GM19468 (cell line): ENCODE results near the gene CDK3.
"Not testable (repeated sequence)": the region's sequence is repeated elsewhere in the genome, so short reads cannot be mapped to it uniquely, and the experiment has no call there.

ENCODE experiments used
- ATAC-seq: cut with Tn5 transposase; IDR thresholded peaks from one replicate; pipeline ENCODE4 v1.9.1; 2021; ENCODE audit warnings: mild to moderate bottlenecking, moderate library complexity, moderate number of reproducible peaks; ENCODE audit not compliant: unreplicated experiment; ENCODE audit errors: extremely low read depth

CDK3 gene

DNA sequence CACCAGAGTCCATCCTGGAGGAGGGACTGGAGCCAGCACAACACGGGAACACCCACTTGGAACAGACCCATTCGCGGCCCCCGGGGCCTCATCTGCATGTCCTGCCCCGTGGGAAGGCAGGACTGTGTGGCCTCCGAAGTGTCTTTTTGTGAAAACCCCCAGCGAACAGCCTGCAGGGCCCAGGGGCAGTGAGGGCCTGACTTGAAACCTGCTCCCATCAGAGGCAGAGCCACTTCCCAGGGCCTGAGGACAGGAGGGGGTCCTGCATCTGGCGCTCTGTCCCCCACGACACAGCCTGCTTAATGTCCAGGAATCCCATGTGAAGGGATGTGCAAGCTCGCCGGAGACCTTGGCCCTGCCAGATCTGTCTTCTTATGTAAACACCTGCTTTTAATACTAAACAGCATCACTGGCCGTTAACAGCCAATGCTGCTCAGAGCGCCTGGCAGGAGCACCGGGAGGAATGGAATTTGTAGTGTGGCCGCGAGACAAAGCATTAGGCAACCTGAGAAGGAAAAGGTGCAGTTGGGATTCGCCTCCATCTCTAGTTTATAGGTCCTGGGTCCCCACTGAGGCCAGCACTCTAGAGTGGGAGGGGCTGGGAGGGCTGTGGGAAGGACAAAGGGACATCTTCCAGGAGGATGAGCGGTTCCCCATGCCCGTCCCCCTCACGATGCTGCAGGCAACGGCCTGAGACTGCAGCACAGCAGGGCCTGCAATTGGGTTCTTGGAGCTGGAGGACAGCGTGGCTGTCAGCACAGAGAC, 36.0 kb downstream of the CDK3 start:
- no peak for ATAC-seq

DNA sequence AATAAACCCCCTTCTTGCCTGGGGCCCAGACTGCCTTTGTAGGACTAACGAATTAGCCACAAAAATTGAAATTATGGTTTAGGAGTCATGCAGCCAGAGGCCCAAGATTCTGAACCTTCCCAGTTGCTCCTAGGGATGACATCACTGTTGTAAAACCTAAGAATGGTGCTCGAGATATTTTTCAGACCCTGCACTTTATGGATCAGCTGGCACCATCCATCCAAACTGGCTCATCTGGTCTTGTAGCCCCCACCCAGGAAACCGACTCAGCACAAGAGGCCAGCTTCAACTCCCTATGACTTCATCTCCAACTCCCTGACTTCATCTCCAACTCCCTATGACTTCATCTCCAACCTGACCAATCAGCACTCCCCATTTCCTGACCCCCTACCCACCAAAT, 37.4 kb downstream of the CDK3 start:
- ATAC-seq, result no peak

DNA sequence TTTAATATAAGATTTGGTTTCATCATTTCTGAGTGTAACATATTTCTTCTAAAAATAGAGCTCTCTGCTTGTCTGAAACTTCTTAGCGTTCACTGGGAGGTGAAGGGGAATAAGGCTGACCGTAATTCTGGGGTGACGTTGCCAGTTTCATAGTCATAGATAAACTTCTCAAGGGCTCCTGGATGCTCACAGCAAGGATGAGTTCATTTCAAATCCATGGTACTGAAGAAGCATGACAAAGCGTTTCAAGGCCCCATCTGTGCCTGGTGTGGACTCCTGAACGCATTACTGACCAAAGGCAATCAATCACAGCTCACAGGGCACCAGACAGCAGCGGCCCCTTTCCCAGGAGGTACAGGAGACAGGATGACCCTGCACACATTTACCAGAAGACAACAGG, 38.5 kb downstream of the CDK3 start:
- ATAC-seq, result no peak

DNA sequence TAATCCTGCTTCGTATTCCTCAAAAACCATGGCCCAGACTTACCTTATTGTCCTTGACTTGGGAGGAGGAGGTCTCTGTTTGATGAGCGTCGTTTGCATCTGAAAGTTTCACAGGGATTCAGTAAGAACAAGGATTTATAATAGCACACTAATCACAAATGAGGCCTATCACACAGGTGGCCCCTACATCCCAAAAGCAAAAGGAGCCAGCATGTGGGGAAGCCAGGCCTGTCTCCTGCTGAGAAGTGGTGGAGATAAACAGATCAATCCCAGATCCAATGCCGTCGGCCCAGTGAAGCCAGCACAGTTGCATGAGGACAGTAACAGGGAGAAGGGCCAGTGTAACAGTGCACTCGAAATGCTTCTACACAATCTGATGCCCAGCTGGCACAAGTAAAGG, 39.7 kb downstream of the CDK3 start:
- ATAC-seq, result no peak

DNA sequence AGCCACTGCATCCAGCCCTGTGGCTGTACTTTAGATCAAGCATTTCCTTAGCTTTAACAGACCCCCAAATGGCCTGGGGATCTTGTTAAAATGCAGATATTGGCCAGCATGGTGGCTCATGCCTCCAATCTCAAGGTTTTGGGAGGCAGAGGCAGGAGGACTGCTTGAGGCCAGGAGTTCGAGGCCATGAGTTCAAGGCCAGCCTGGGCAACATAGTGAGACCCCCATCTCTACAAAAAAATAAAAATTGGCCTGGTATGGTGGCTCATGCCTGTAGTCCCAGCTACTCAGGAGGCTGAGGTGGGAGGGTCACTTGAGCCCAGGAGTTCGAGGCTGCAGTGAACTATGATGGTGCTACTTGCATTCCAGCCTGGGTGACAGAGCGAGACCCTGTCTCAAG, 42.2 kb downstream of the CDK3 start:
- not testable (repeated sequence) for ATAC-seq

DNA sequence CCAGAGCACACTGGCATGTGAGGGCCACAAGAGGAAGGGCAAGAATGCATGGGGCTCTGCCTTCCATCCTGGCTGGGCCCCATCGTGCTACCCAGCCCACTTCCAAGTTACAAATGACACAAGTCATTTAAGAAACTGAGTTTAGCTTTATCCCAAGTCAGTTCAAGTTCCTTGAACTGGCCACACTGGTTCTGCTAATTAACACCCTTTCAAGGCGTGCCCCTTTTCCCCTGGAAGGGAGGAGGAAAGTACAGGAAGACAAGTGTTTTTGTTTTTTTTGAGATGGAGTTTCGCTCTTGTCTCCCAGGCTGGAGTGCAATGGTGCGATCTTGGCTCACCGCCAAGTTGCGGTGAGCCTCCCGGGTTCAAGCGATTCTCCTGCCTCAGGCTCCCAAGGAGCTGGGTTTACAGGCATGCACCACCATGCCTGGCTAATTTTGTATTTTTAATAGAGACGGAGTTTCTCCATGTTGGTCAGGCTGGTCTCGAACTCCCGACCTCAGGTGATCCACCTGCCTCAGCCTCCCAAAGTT, 43.9 kb downstream of the CDK3 start:
- not testable (repeated sequence) for ATAC-seq

DNA sequence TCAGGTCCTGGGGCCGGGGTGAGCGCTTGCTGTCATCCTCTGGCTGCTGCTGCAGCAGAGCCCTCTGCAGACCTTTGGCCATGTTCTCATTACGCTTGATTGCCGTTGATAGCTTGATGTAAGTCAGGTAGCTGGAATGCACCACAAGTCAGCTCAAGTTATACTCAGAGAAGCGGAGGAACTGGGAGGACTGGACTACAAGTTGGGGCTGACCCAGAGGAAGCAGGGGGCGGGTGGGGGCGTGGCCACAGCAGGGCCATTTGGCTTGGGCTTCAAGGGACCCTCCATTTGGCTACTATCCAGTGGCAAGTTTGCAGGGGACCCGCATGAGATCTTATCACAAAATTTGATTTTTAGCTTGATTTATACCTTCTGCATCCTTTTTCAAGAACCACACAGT, 45.4 kb downstream of the CDK3 start:
- ATAC-seq, result no peak

DNA sequence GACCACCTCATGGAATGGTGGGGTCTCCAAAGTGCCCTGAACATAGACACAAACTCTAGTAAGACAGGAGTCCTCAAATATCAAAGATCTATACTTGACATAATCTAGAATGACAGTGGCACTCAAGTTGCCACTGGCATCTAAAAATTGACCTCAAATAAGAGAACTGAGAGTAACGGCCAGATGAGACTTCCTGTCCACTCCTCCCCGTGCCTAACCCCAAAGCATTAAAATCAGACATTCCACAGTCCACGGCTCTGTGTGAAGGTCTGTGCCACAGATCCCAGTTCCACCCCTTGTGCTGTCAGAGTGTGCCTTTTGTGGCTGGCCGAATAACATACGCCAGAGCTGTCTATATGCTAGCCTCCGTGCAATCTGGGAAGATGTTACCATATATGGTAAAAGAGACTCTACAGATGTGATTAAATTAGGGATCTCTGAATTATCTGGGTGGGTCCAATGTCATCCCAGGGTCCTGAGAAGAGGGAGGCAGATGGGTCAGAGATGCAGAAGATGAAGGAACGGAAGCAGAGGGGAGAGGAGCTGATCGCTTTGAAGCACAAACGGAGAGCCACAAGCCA, 47.5 kb downstream of the CDK3 start:
- ATAC-seq, result no peak

DNA sequence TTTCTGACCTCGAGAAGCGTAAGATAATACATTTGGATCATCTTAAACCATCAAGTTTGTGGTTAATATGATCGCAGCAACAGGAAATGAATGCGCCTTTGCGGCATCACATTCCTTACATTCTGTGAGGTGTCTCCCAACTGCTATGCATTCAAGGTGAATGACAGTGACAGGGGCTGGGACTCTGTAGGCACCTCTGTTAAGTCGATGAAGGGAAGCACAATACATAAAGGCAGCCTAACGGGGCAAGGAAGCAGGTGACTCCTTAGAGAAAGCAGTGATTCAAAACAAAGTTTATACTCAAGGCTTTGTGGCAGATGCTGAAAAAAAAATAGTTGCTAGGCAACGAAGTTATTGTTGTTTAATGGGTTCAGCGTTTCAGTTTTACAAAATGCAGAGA, 48.1 kb downstream of the CDK3 start:
- ATAC-seq, result no peak

DNA sequence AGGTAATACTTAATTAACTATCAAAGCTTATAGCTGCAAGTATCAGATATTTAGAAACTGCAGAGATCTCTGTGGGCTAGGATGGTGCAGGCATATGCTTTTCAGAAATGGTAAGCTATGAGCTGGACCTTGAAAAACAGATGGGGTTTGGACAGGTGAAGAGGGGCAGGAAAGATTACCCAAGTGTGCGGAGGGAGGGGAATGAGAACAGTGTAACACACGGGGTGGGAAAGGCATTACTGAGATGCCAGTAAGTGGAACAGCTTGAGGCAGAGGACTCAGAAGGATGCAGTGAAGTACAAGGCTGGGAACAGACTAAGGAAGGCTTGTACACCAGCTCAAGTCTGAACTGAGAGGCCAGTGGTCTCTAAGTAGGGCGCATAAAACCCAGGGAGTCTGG, 48.6 kb downstream of the CDK3 start:
- no peak for ATAC-seq

DNA sequence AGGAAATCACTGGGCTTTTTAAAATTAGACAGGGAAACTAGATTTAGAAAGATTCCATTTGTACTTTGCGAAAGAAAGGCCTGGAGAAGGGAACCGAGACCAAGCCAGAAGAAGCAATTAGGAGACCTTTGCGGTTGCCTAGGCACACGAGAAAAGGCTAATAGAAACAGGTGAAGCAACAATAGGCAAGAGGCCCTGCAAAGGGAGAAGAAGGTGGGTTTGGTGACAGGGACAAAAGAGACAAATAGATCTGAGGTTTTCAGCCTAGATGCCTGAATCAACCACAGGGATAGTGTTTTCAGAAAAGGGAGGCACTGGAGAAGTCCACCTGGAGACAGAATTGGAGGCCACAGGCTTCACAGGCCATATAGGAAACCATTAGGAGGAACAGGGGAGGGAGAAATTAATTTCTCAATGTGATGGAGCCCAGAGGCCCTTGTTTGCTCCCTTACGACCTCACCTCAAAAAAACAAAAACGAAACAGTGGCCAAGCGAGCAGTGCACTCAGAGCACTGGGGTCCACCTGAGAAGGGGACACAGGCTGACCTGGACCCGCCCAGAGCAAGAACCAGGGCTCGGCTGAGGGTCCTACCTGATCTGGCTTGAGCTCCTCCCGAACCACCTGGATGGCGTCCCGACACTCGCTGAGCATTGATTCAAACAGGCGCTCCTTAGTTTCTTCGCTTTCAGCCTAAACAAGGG, 49.3 kb downstream of the CDK3 start:
- no peak for ATAC-seq

DNA sequence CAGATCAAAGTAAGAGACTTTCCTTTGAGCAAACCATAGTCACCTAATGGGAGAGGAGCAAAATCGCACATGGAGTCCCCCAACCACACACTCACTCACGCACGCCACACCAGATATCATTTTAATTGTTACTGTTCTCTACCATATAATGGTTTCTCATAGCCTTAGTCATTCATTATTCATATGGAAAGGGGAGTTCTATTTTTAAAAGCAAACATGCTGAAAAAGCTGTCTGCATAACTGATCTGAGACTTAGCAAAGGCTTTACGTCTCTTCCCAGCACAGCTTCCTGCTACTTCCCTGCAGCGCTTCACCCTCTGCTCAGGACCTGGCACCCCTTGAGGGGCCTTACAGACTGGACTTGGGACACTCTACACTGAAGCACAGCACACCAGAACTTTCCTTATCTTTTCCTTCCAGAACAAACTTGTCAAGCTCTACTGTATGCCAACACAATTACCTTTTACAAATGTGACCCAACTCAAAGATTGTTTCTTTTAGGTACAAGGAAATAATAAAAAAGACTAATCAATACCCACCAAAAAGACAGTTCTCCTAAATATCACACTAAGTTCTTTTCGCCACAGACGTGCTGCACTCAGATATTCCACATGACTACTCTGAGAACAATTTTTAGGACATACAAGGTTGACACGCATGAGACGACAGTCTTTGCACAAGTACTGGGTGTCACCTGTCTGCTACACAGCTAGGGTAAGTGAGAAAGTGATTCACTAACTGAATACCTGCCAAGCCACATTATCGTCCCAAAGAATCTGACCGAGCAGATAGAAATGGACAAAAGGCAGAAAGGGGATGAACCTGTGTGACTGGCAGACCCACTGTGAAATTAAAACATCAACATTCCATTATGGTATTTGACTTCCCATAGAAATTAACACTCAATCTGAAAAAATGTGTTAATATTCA, 50.1 kb downstream of the CDK3 start:
- ATAC-seq, result no peak

DNA sequence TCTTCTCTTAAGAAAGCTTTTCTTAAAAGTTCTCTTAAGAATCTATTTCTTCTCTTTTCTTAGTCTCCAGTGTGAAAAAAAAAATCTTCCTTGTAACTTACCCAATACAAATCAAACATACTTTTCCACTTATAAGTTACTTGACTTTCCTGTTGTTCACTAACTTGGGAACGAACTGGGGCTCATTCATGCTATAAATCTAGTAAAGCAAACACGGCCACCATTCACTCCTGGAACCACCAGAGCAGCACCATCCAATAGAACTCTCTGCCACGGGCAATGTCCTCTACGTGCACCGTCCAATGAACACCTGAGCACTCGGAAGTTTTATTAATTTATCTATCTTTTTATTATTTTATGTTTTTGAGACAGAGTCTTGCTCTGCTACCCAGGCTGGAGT, 50.9 kb downstream of the CDK3 start:
- no peak for ATAC-seq

DNA sequence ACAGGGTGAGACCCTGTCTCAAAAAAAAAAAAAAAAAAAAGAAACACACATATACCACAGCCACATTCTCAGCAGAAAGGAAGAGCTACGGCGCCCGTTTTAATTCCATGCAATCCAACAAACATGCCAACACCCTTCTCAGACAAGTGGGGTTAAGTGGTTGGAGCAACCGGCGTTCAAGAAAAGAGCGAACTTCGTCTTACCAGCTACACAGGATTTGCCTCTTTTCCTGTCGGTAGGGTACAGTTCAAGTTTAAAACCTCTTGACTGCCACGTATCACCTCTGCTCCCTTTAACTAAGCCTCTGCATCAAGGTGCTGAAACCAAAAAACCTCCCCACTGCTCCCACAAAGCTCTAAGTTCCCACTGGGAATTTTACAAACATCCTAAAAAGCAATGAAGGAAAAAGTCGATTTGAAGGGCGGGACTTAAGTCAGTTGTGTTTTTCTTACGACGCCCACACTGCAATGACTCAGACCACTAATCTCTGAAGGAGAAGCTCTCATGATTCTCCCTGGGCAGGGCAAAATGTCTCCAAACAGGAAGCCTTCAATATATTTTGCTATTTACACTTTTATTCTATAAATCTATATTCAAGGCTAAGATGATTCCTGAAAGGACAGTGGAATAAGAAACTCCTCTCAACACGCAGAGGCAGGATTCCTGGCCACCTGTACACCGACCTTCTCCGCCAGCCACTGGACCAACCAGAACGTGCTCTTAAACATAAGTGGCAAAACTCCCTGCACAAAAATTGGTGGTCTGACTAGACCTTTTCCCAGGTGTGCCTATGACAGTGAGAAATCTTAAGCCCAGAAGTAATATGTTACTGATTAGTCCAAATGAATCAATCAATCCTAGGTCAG, 52.8 kb downstream of the CDK3 start:
- no peak for ATAC-seq

DNA sequence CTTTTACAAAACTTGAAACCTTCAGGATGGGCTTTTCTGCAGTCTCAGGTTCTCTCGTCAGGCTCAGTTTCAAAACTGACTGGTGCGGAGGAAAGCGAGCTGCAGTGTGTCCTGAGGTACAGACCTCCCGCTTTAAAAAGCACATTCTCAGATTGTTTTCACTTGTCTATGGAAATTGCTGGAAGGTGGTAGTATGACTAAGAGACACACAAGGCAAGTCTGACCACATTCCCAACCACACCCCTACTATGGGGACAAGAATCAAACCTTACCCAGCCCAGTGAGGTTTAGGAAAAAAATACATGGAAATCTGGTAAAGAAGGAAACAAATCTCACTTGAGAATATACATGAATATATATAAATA, 53.4 kb downstream of the CDK3 start:
- ATAC-seq, result no peak
